ENCODE data around the gene MAL.
A peak's percentile ranks its signal among the peaks of the same experiment; 100 is the strongest.

MAL gene

GRCh38 chr2:95061601-95062183 lies 36.2 kb downstream of the MAL start:
- no peak for DNase-seq (ENCODE audit: low read depth)

GRCh38 chr2:95062242-95063085 lies 37.0 kb downstream of the MAL start:
- no peak for DNase-seq (ENCODE audit: low read depth)

GRCh38 chr2:95063086-95063958 lies 37.8 kb downstream of the MAL start:
- DNase-seq (ENCODE audit: low read depth), result no peak

GRCh38 chr2:95068256-95068655 lies 42.7 kb downstream of the MAL start:
- no peak for DNase-seq (ENCODE audit: low read depth)

GRCh38 chr2:95069465-95069864 lies 44.0 kb downstream of the MAL start:
- DNase-seq (ENCODE audit: low read depth), result no peak

GRCh38 chr2:95071856-95072255 lies 46.3 kb downstream of the MAL start:
- no peak for DNase-seq (ENCODE audit: low read depth)

- no peak for DNase-seq (ENCODE audit: low read depth)
Measured at GRCh38 chr2:95072424-95072823, 46.9 kb downstream of the MAL start.

GRCh38 chr2:95073856-95074662 lies 48.6 kb downstream of the MAL start:
- no peak for DNase-seq (ENCODE audit: low read depth)

- DNase-seq (ENCODE audit: low read depth), result peak; percentile 25
Measured at GRCh38 chr2:95074663-95075439, 49.3 kb downstream of the MAL start.

- no peak for DNase-seq (ENCODE audit: low read depth)
Measured at GRCh38 chr2:95075440-95076132, 50.1 kb downstream of the MAL start.

- peak; percentile 80 for DNase-seq (ENCODE audit: low read depth)
Measured at GRCh38 chr2:95076705-95077529, 51.4 kb downstream of the MAL start.

- no peak for DNase-seq (ENCODE audit: low read depth)
Measured at GRCh38 chr2:95077530-95077825, 52.0 kb downstream of the MAL start.

- no peak for DNase-seq (ENCODE audit: low read depth)
Measured at GRCh38 chr2:95077861-95078603, 52.5 kb downstream of the MAL start.

- DNase-seq (ENCODE audit: low read depth), result no peak
Measured at GRCh38 chr2:95079199-95079683, 53.7 kb downstream of the MAL start.

GRCh38 chr2:95082477-95082876 lies 57.0 kb downstream of the MAL start:
- no peak for DNase-seq (ENCODE audit: low read depth)

- DNase-seq (ENCODE audit: low read depth), result no peak
Measured at GRCh38 chr2:95086017-95086416, 60.5 kb downstream of the MAL start.

GRCh38 chr2:95087379-95087778 lies 61.9 kb downstream of the MAL start:
- no peak for DNase-seq (ENCODE audit: low read depth)

GRCh38 chr2:95091885-95092555 lies 66.5 kb downstream of the MAL start:
- DNase-seq (ENCODE audit: low read depth), result no peak

Measured in stimulated activated CD8-positive, alpha-beta memory T cell treated with anti-CD3 and anti-CD28 coated beads, Interleukin-12 subunit alpha, Interleukin-12 subunit beta, amount 100 ng/mL, for 1 hour (primary cell).